GM12892 (cell line): Measurements from ENCODE around the gene NUDT8.
"Not testable (repeated sequence)": the region's sequence is repeated elsewhere in the genome, so short reads cannot be mapped to it uniquely, and the experiment has no call there.

Experiments
- DNase-seq: peaks from one replicate; pipeline ENCODE4 v3.0.0; 2011; ENCODE audit not compliant: insufficient read length
- FAIRE-seq: peaks from 2 replicates; lab custom pipeline; 2011; peaks lifted over from hg19 to GRCh38; lab: Jason Lieb, UNC
- POLR2A ChIP-seq: IDR thresholded peaks from 2 replicates; pipeline ENCODE4 v1.6.1; 2011; ENCODE audit warnings: low read depth, low read length, control low read depth
- POLR2AphosphoS5 ChIP-seq: IDR thresholded peaks from 2 replicates; pipeline ENCODE4 v1.6.1; 2011; ENCODE audit warnings: low read depth, low read length, control low read depth
- TAF1 ChIP-seq: IDR thresholded peaks from 2 replicates; pipeline ENCODE4 v1.6.1; 2011; ENCODE audit warnings: low read depth, mild to moderate bottlenecking, control low read depth, low read length, borderline replicate concordance

NUDT8 gene

GRCh38 chr11:67599149-67599548 lies 30.6 kb downstream of the NUDT8 start:
- DNase-seq (no peak), FAIRE-seq (no peak)
- TF ChIP-seq POLR2AphosphoS5 = no peak
- TF ChIP-seq POLR2A = no peak
- no peak for TF ChIP-seq TAF1

- not testable (repeated sequence) for FAIRE-seq, DNase-seq
These were observed 31.8 kb downstream of the NUDT8 start for GRCh38 chr11:67597963-67598362.

- not testable (repeated sequence) for DNase-seq, FAIRE-seq
These were observed 32.3 kb downstream of the NUDT8 start for GRCh38 chr11:67597458-67597857.

GRCh38 chr11:67596753-67597300 lies 32.9 kb downstream of the NUDT8 start:
- DNase-seq (no peak), FAIRE-seq (no peak)
- TF ChIP-seq TAF1 (no peak), POLR2AphosphoS5 (no peak), POLR2A (no peak)

- DNase-seq (no peak), FAIRE-seq (no peak)
- TF ChIP-seq POLR2AphosphoS5 (no peak), TAF1 (no peak), POLR2A (no peak)
These were observed 35.3 kb downstream of the NUDT8 start for GRCh38 chr11:67594480-67594879.

- FAIRE-seq (no peak), DNase-seq (no peak)
- TF ChIP-seq POLR2A (no peak), POLR2AphosphoS5 (no peak), TAF1 (no peak)
These were observed 36.2 kb downstream of the NUDT8 start for GRCh38 chr11:67593565-67593905.

GRCh38 chr11:67592880-67593564 lies 36.7 kb downstream of the NUDT8 start:
- TF ChIP-seq POLR2AphosphoS5 (no peak), POLR2A (no peak), TAF1 (no peak)
- DNase-seq (no peak), FAIRE-seq (no peak)

GRCh38 chr11:67588899-67589415 lies 40.8 kb downstream of the NUDT8 start:
- DNase-seq = not testable (repeated sequence)
- peak; percentile 87 for FAIRE-seq

- DNase-seq = no peak
- no peak for TF ChIP-seq TAF1
- no peak for TF ChIP-seq POLR2AphosphoS5
- TF ChIP-seq POLR2A = no peak
- FAIRE-seq = peak; percentile 91
These were observed 41.6 kb downstream of the NUDT8 start for GRCh38 chr11:67588136-67588503.

GRCh38 chr11:67586568-67587250 lies 43.0 kb downstream of the NUDT8 start:
- no peak for DNase-seq
- no peak for FAIRE-seq
- TF ChIP-seq TAF1 = no peak
- peak; percentile 65; the same call in 1 of the 2 replicates for TF ChIP-seq POLR2A
- TF ChIP-seq POLR2AphosphoS5 = no peak

- DNase-seq (no peak), FAIRE-seq (no peak)
- TF ChIP-seq TAF1 (no peak), POLR2A (no peak), POLR2AphosphoS5 (no peak)
These were observed 43.8 kb downstream of the NUDT8 start for GRCh38 chr11:67585911-67586310.
